ENCODE data around the gene PTPA.
"Not testable (repeated sequence)": the region's sequence is repeated elsewhere in the genome, so short reads cannot be mapped to it uniquely, and the experiment has no call there.

The PTPA gene

DNA sequence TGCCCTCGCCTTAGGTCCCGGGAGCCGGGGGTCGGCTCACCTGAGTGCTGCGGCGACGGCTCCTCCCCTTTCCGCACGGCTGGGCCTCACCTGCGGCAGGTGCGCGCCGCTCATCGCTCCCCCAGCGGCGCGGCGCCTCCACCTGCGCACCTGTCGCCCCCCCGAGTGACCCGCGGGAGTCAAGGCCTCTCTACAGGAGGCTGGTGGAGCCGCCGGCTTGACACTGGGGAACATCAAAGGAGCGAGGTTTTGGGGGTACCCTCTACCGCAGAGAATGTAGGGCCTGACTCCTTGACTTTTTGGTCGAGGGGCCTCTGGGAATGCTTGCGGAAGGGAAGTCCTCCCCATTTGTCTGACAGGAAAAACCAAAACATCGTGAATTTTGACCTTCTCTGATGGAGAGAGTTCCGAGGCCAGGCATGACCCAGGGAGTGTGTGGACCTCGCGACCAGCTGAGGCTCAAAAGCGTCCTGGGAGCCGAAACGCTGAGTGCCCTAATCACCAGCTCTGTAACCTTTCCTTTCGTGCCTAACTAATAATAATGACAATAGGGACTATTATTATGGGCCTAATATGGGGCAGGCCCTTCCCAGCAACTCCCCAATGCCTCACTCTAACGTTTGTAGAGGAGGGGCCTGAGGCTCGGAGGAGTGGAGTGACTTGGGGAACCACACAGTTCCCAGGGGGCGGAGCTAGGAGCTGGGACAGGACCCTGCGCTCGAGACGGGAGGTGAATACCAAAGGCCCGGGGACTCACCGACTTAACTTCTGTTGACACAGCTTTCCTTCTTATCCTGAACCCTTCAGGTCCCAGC lies 67.6 kb downstream of the PTPA start:
- DNase-seq = no peak

DNA sequence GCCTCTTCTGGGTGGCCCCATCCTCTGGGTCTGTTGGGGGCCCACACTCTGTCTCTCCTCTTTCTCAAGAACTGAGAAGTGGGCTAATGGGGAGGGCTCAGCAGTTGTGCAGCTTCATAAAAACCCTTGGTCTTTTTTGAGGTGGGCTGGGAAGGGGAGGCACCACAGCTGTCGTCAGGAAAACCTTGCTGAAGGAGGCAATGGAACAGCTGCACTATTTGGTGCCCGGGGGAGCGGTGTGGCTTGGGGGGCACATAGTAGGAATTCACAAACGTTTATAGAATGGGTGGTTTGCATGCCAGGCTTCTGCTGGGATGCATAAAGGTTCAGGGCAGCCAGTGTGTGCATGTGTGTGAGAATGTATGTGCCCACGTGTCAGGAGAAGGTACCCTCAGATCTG lies 70.0 kb downstream of the PTPA start:
- DNase-seq = no peak

DNA sequence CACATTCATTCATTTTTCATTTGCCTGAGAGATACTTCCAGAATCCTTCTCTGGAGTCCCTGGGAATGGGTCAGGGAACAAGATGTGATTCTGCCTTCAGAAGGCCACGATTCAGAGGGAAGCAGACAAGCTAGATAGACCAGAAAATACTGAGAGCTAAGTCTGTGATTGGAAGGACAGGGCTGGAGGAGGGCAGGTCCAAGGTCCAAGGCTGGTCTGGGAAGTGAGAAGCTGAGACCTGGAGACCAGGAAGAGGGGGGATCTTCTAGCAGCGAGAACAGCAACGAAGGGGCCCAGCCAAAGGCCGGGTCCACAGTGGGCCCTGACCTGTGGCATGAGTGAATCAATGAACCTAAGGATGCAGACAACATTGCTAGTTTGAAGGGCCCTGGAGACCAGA lies 70.9 kb downstream of the PTPA start:
- DNase-seq = no peak

DNA sequence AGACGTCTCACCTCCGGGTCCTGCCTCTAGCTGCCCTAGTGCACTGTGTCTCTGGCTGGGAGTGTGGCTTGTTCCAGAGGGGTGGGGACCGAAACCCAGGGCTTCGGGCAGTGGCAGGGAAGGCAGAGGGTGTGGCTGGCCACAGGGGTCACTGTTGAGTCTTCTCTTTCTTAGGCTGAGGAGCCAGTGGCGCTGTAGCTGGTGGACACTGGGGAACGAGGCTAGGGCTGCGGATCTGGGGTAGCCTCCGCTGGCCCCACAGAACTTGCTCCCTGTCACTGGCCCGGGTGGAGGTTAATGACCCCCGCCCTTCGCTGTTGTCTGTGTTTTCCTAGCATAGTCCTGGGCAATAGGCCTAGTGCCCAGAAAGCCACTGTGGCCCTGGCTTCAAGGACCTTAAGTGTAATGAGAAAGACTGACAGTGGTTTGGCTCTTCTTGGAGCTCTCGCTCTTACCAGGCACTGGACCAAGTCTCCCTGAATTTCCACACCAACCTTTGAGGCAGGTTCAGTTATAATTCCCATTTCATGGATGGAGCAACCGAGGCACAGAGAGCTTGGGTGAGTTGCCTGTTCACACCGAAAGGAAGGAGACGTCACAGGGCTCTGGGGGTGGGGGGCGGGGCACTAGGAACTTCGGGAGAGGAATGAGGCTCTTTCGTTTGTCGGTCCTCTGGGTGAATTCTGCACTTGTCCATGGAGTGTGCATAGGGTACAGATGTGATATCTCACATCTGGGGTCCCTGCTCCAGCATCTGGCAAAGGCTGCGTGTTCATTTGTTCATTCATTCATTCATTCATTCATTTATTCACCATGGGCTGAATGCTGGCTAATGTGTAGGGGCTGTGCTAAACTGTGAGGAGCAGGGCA lies 71.6 kb downstream of the PTPA start:
- DNase-seq = no peak

DNA sequence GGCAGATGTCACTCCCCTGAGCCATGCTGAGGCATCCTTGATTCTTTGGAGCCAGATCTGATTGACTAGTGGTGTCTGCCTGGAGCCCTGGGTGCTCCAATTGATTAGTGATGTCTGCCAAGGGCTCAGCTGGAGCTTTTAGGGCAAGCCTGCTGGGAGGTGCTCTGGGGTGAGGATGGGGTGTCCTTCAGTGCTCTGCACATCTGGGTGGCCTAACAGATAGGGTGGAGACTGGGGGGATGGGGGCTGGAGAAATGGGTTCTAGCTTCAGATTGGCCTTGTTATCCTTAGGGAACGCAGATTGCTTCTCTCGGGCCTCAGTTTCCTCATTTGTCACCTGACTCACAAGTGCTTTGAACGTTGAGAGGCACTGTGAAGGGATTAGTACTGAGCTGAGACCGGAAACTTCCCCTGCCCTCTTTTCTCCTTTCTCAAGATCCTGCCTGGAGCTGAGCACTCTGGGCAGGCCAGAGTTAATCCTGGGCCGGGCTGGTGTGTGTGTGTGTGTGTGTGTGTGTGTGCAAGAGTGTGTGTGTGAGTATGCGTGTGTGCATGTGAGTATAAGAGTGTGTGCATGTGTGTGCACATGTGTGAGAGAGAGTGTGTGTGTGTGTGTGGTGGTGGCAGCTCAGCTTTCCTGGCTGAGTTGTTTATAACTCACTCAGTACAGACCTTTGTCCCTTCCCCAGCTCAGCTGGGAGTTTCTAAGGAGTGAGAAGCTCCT lies 72.4 kb downstream of the PTPA start:
- DNase-seq = no peak

DNA sequence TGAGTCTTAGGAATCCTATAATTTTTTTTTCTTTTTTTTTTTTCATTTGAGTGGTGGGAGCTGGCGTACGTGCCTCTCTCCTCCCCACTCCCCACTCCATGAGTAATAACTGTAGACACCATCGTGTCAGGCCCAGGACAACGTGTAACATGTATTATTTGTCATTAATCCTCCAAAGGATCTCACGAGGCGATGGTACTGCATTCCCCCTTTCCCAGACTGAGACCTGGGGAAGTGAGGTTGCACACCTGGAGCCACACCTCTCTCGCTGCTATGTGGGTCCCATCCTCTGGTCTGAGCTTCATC lies 73.0 kb downstream of the PTPA start:
- DNase-seq = no peak

DNA sequence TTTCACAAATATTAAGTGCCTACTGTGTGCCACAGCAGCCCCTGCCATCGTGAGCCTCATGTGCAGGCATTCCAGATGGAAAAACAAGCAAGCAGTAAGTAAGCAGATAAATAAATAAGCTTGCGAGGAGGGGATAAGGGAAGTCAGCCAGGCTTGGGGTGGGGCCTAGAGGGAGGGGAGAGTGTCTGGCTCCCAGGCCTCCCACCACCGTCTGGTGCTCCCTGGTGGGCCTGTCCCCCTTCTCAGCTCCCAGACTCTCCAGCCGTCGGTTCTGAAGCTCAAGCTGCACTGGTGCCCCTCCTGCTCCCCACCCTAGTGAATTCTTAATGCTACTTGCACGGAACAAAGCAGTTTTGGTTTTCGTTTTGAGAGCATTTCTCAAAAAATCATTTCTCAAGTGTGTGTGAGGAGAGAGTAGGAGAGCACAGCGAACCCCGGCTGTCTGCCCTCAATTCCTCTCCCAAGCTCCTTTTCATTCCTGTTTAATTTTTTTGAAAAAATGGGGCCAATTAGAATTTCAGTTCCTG lies 73.4 kb downstream of the PTPA start:
- no peak for DNase-seq

DNA sequence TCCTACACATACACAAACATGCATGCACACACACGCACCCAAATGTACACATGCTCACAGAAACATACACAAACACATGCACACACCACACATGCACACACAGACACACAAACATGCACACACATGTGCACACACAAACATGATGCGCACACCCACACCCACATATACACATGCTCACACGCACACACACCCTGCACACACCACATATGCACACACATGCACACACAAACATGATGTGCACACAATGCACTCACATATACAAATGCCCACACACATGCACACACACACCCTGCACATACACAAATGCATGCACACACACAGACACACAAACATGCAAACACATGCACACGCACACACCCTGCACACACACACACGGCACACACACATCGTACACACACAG lies 74.2 kb downstream of the PTPA start:
- DNase-seq = no peak

DNA sequence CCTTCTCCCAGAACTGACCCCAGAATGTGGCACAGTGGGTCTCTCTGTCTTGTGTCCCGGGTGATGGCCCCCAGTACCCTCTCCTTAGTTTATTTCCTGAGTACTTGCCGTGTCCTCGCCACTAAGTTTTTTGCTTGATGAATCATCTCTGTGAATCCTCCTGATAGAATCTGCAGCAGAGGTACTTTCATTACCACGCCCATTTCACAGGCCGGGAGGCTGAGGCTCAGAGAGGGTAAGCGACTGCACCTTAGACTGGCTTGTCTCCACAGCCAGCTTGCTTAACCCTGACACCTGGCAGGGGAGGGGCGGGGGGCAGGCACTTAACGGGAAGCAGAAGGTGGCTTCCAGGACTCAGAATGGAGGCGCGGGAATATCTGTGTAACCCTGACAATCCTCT lies 74.8 kb downstream of the PTPA start:
- DNase-seq = no peak

DNA sequence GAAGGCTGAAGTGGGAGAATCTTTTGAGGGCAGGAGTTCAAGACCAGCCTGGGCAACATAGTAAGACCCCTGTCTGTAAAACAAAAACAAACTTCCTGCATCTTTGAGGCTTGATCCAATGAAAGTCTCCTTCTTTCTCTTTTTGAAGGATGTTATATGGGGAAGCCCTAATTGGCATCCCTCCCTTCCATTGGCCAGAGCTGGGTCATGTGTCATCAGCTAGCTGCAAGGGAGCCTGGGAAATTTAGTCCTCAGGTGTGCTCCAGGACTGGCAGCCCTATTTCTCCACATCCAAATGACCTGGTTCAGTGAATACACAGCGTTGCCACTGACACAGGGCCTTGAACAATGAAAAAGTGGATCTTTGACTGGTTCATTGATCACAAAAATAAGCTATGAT lies 75.8 kb downstream of the PTPA start:
- no peak for DNase-seq

DNA sequence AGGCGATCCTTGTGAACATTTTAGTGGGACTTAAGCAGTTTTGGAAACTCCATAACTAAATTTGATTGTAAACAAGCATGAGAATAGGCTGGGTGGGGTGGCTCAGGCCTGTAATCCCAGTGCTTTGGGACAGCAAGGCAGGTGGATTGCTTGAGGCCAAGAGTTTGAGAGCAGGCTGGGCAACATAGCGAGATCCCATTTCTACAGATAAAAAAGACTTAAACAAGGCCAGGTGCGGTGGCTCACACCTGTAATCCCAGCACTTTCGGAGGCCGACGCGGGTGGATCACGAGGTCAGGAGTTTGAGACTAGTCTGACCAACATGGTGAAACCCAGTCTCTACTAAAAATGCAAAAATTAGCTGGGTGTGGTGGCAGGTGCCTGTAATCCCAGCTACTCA lies 78.8 kb downstream of the PTPA start:
- DNase-seq = not testable (repeated sequence)

DNA sequence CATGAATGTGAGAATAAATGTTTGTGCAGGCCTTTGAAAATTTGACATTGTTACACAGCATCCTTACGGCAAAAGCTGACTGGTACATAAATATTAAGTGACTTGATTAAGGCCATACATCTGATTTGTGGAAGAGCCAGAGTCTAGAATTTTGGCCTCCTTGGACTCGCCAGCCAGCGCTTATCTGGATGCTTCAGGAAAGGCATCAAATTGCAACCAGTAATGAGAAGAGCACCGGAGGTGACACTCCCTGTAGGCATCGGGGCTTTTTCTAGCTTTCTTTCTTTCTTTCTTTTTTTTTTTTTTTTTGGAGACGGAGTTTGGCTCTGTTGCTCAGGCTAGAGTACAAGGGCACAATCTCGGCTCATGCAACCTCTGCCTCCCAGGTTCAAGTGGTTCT lies 80.0 kb downstream of the PTPA start:
- no peak for DNase-seq

DNA sequence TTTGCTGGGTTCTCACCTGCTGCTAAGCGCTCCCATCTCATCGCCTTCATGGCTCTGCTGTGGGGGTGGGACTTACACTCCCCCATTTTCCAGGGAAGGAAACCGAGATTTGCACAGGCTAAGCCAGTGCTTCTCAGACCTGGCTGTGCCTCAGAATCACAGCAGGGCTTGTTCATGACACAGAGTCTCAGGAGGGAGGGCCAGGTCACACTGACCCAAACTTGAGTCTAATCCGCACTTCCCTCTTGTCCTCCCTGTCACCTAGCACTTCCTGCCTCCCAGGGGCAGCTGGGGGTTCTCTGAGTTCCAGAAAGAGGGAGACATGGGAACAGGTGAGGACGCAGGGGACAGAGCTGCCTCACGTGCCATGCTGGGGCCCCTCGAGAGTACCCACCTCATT lies 82.4 kb downstream of the PTPA start:
- no peak for DNase-seq

DNA sequence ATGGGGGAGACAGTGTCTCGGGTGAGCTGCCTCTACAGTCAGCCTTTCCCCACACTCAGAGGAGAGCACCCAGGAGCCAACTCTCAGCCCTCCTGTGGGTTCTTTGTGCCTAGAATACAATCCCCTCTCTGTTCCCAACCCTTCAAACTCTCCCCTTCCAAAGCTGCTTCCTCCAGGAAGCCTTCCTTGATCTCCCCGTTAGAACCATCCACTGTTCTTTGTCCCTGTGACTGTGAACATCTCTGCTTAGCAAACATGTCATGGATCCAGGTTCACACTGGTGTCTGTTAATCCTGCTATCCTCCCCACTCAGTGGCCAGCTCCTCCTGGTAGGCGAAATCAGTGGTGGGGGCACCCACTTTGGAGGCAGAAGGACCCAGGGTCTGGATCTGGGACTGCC lies 83.0 kb downstream of the PTPA start:
- DNase-seq = no peak

DNA sequence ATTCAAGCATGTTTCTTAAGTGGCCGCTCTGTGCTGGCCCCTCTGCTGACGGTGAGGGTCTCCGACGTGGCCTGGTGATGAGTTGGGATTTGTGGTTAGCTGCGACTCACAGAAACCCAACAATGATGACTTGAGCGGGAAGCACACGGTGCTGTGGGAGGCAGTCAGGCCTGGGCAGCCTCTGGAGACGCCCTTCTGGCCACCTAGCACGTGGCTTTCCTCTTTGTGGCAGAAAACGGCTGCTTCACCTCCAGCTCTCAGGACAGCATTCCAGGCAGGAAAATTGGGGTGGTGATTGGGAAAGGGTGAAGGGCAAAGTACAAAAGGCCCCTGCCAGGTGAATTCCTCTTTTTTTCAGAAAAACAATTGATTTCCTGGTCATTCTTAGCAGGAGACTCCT lies 84.4 kb downstream of the PTPA start:
- no peak for DNase-seq

DNA sequence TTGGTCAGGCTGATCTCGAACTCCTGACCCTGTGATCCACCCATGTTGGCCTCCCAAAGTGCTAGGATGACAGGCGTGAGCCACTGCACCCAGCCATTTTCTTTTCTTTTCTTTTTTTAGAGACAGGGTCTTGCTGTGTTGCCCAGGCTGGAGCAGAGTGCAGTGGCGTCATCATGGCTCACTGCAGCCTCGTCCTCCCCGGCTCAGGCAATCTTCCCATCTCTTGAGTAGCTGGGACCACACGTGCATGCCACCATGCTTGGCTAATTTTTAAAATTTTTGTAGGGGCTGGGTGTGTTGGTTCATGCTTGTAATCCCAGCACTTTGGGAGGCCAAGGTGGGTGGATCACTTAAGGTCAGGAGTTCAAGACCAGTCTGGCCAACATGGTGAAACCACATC lies 85.8 kb downstream of the PTPA start:
- not testable (repeated sequence) for DNase-seq

DNA sequence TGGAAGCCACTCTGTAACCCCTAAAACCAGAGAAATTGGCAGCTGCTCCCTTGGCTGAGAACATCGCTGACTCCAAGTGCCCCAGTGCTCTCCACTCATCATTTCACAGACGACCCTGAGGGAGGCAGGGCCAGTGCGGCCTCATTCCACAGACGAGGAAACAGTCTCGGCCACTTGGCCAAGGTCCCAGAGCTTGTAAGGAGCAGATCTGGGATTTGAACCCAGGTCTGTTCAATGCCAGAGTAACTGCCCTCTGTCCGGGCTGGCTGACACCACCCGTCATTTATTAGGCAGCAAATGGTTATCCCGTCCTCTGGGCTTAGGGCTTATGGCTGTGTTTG lies 86.7 kb downstream of the PTPA start:
- no peak for DNase-seq
